Breast epithelium (tissue), 4 donors: ENCODE results near the gene FKBP2. TPM values are rescaled to one million over a fixed set of nuclear protein-coding genes. Genes with fewer than 3 reads are reported as not detected.
A peak's percentile ranks its signal among the peaks of the same experiment; 100 is the strongest.

ENCODE experiments used
- DNase-seq, 2 donors: peaks; one replicate each; pipeline ENCODE4 v3.0.0-alpha.2; 2019; ENCODE audit warnings: low spot score in 2 of 2
- H3K27ac ChIP-seq, 2 donors: fragments of 200-600 bp; sonication (generic) in 1 of 2; one replicate each; pipeline ENCODE4 v1.5.1; 2016 to 2019; ENCODE audit warnings: mild to moderate bottlenecking in 1 of 2
- H3K27me3 ChIP-seq, 2 donors: fragments of 200-600 bp; sonication (generic) in 1 of 2; one replicate each; pipeline versions ENCODE4 v1.5.1 to v1.6.0; 2017 to 2019; ENCODE audit warnings: control low read depth in 1 of 2, mild to moderate bottlenecking in 1 of 2
- H3K36me3 ChIP-seq: fragments of 200-600 bp; one replicate; pipeline ENCODE4 v1.5.1; 2019
- H3K4me1 ChIP-seq, 2 donors: fragments of 200-600 bp; sonication (generic); one replicate each; pipeline ENCODE4 v1.5.1; 2016 to 2019; ENCODE audit warnings: control low read depth in 1 of 2
- H3K4me3 ChIP-seq, 3 donors: fragments of 200-600 bp; sonication (generic); 1 replicate in 2 of 3; 2 replicates in 1 of 3; pipeline ENCODE4 v1.5.1; 2016 to 2019; ENCODE audit warnings: mild to moderate bottlenecking in 3 of 3, moderate library complexity in 2 of 3
- H3K9me3 ChIP-seq, 2 donors: fragments of 200-600 bp; sonication (generic) in 1 of 2; one replicate each; pipeline ENCODE4 v1.5.1; 2016 to 2019; ENCODE audit warnings: control low read depth in 1 of 2
- POLR2A ChIP-seq: fragments of 450-650 bp; IDR thresholded peaks from one replicate; pipeline ENCODE4 v1.6.1; 2016; ENCODE audit warnings: antibody characterized with exemption, mild to moderate bottlenecking, moderate library complexity
- POLR2AphosphoS5 ChIP-seq, 3 donors: sonication (generic); formaldehyde crosslinking; IDR thresholded peaks; one replicate each; pipeline ENCODE4 v1.6.1; 2017; ENCODE audit warnings: antibody characterized with exemption in 3 of 3
- intact Hi-C: fragments of 100-400 bp; cut with DNase I; formaldehyde crosslinking; loops from one replicate; pipeline ENCODE4 v1.15.1; 2023; ENCODE audit warnings: low total_unique reads
- total RNA-seq, 3 donors: library from RNA; depleted of rRNA; stranded (reverse); fragments of >200 nt; gene quantifications; one replicate each; pipeline ENCODE4 v1.1.0, GENCODE V29; 2016
- TF ChIP-seq, protein P1 (sequence below), 3 donors: fragments of 450-650 bp; IDR thresholded peaks; one replicate each; pipeline ENCODE4 v1.5.1; 2016 to 2017; ENCODE audit warnings: antibody characterized with exemption in 3 of 3, mild to moderate bottlenecking in 3 of 3, moderate library complexity in 3 of 3

Gene FKBP2
- total RNA-seq, 3 donors from 2014 or later: 51.4 to 77.3 (median 54.6) TPM

DNA sequence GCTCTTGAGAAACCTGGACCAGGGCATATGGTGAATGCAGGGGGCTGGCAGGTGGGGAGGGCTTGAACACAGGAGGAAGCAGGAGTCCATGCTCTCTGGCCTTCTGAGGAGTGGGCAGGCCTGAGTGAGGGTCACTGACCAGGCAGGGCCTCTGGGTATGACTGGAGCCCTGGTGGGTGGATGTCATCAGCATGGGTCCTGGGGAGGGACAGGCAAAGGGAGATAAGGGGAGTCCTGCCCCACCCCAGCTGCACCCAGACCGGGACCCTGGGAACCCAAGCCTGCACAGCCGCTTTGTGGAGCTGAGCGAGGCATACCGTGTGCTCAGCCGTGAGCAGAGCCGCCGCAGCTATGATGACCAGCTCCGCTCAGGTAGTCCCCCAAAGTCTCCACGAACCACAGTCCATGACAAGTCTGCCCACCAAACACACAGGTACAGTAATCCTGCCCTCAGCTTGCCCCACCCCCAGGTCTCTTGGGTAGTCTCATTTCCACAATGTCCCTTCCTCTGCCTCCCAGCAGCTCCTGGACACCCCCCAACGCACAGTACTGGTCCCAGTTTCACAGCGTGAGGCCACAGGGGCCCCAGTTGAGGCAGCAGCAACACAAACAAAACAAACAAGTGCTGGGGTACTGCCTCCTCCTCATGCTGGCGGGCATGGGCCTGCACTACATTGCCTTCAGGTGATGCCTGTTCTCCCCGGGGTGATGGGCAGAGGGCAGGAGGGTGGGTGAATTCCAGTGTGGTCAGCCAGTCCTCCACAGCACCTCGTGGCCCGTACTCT lies 8.5 kb upstream of the FKBP2 start:
- Histone ChIP-seq H3K4me1 (peaks cover 8 to 16% of the 10 kb centered on the region in 2 donors), H3K27ac (no peak overlapping the region), H3K27me3 (no peaks in the 10 kb centered on the region), H3K4me3 (no peak overlapping the region), H3K36me3 (no peaks in the 10 kb centered on the region), H3K9me3 (no peaks in the 10 kb centered on the region)
- intact Hi-C loops: no loop called here
- TF ChIP-seq POLR2A (no peak), POLR2AphosphoS5 (IDR thresholded peaks at IDR 0.05) (no peak)
- TF ChIP-seq, protein P1, sequence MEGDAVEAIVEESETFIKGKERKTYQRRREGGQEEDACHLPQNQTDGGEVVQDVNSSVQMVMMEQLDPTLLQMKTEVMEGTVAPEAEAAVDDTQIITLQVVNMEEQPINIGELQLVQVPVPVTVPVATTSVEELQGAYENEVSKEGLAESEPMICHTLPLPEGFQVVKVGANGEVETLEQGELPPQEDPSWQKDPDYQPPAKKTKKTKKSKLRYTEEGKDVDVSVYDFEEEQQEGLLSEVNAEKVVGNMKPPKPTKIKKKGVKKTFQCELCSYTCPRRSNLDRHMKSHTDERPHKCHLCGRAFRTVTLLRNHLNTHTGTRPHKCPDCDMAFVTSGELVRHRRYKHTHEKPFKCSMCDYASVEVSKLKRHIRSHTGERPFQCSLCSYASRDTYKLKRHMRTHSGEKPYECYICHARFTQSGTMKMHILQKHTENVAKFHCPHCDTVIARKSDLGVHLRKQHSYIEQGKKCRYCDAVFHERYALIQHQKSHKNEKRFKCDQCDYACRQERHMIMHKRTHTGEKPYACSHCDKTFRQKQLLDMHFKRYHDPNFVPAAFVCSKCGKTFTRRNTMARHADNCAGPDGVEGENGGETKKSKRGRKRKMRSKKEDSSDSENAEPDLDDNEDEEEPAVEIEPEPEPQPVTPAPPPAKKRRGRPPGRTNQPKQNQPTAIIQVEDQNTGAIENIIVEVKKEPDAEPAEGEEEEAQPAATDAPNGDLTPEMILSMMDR (IDR thresholded peaks at IDR 0.05): no peak
- no peak for DNase-seq

DNA sequence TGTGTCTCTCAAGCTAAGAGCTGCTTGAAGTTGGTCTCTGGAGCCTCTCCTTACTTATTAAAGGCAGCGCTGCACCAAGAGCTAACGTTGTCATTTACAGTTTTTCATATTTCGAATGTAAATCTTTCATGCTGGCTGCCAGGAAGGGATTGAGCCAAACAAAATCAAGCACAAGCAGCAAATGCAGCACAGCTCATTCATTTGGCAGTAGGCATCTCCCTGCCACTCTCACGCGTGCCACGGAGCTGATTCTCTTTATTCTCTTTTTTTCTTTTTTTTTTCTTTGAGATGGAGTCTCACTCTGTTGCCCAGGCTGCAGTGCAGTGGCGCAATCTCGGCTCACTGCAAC lies 8.0 kb upstream of the FKBP2 start:
- Histone ChIP-seq H3K4me1 (peaks cover 8 to 16% of the 10 kb centered on the region in 2 donors), H3K27me3 (no peaks in the 10 kb centered on the region), H3K9me3 (no peaks in the 10 kb centered on the region), H3K36me3 (no peaks in the 10 kb centered on the region), H3K4me3 (no peak overlapping the region), H3K27ac (no peak overlapping the region)
- intact Hi-C loops: no loop called here
- no peak for DNase-seq
- TF ChIP-seq POLR2A: no peak
- TF ChIP-seq, protein P1 (IDR thresholded peaks at IDR 0.05): no peak
- TF ChIP-seq POLR2AphosphoS5 (IDR thresholded peaks at IDR 0.05): no peak

DNA sequence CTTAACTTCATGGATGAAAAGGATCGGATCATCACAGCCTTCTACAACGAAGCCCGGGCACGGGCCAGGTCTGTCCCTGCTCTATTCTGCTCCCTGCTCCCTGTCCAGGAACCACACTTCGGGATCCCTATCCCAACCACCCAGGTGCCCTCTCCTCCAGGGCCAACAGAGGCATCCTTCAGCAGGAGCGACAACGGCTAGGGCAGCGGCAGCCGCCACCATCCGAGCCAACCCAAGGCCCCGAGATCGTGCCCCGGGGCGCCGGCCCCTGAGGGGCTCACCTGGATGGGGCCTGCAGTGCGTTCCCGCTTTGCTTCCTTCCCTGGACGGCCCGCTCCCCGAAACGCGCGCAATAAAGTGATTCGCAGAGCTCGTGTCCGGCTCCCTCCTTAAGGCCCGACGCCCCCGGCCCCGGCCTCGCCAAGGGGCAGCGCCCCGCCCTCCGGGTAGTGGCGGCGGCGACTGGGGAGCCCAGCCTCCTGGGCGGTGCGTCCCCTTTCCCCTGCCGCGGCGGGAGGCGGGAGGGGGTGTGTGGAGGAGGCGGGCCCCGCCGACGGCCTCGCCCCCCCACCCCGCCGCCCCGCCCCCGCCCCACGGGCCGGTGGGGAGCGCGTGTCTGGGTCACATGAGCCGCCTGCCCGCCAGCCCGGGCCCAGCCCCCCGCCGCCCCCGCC lies 6.8 kb upstream of the FKBP2 start, which contains the start of gene VEGFB:
TSS of gene VEGFB (plus strand) at position 672 of the 674 bp plus-strand sequence. CDS start 250 bp downstream, outside the sequence.
- Histone ChIP-seq H3K9me3 (no peaks in the 10 kb centered on the region), H3K4me3 (peak within 1 kb of the TSS; percentile 71 to 96 (median 75)), H3K27me3 (no peaks in the 10 kb centered on the region), H3K4me1 (peaks cover 8 to 16% of the 10 kb centered on the region in 2 donors), H3K27ac (peak within 1 kb of the TSS; percentile 78 to 94), H3K36me3 (no peaks in the 10 kb centered on the region)
- intact Hi-C loops: no loop called here
- TF ChIP-seq POLR2A (peak; percentile 24), POLR2AphosphoS5 (IDR thresholded peaks at IDR 0.05) (peak in 2 of 3 donors; percentile 20 to 32)
- TF ChIP-seq, protein P1 (IDR thresholded peaks at IDR 0.05): no peak
- no peak for DNase-seq

DNA sequence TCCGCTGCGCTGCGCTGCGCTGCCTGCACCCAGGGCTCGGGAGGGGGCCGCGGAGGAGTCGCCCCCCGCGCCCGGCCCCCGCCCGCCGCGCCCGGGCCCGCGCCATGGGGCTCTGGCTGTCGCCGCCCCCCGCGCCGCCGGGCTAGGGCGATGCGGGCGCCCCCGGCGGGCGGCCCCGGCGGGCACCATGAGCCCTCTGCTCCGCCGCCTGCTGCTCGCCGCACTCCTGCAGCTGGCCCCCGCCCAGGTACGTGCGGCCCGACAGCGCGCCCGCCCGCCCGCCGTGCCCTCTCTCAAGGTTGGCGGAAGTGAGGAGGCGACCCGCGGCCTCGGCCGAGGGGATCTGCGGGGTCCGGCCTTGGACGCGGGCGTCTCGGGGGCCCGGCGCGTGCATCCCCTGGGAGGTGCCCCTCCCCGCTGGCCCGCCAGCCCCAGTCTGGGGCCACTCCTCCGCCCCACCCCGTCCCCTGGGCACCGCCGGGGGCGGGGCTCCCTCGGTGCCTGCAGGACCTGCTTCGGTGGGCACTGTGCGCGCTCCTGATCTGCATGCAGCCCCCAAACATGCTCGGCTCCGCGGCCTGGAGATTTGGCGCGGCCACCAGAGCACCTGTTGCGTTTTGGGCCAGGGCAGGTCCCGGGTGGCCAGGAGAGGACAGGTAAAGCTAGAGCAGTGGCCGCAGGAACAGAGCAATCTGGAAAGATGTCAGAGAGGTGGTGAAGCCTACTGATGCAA lies 6.1 kb upstream of the FKBP2 start:
- Histone ChIP-seq H3K27ac (peak overlapping the region; percentile 78 to 94), H3K9me3 (no peaks in the 10 kb centered on the region), H3K4me1 (peaks cover 8 to 16% of the 10 kb centered on the region in 2 donors), H3K36me3 (no peaks in the 10 kb centered on the region), H3K4me3 (peak overlapping the region; percentile 71 to 96 (median 75)), H3K27me3 (no peaks in the 10 kb centered on the region)
- no peak for DNase-seq
- no peak for TF ChIP-seq POLR2AphosphoS5 (IDR thresholded peaks at IDR 0.05)
- TF ChIP-seq, protein P1 (IDR thresholded peaks at IDR 0.05): no peak
- TF ChIP-seq POLR2A: no peak
- intact Hi-C loops: no loop called here
